HG03175 (cell line): ENCODE results near the gene ODF2.
"Not testable (repeated sequence)": the region's sequence is repeated elsewhere in the genome, so short reads cannot be mapped to it uniquely, and the experiment has no call there.

Experiments used
- ATAC-seq: cut with Tn5 transposase; IDR thresholded peaks from one replicate; pipeline ENCODE4 v1.9.1; 2021; ENCODE audit warnings: mild to moderate bottlenecking, moderate library complexity; ENCODE audit not compliant: unreplicated experiment

Gene ODF2

GRCh38 chr9:128423356-128423755, 32.5 kb upstream of the ODF2 start:
- not testable (repeated sequence) for ATAC-seq

GRCh38 chr9:128424268-128424780, 31.5 kb upstream of the ODF2 start:
- ATAC-seq: no peak

GRCh38 chr9:128428644-128429512, 26.9 kb upstream of the ODF2 start:
- no peak for ATAC-seq

GRCh38 chr9:128429513-128430086, 26.2 kb upstream of the ODF2 start:
- no peak for ATAC-seq

- ATAC-seq: no peak
Measured at GRCh38 chr9:128431207-128431606, 24.6 kb upstream of the ODF2 start.

- ATAC-seq: no peak
Measured at GRCh38 chr9:128434340-128434739, 21.5 kb upstream of the ODF2 start.

- ATAC-seq: no peak
Measured at GRCh38 chr9:128435611-128436010, 20.2 kb upstream of the ODF2 start.

- ATAC-seq: no peak
Measured at GRCh38 chr9:128438343-128439109, 17.3 kb upstream of the ODF2 start.

GRCh38 chr9:128439273-128439672, 16.5 kb upstream of the ODF2 start:
- ATAC-seq: no peak

GRCh38 chr9:128442150-128442549, 13.7 kb upstream of the ODF2 start:
- ATAC-seq: no peak

GRCh38 chr9:128446505-128446904, 9.3 kb upstream of the ODF2 start:
- ATAC-seq: not testable (repeated sequence)

- no peak for ATAC-seq
Measured at GRCh38 chr9:128448746-128449145, 7.1 kb upstream of the ODF2 start.

- ATAC-seq: no peak
Measured at GRCh38 chr9:128454991-128455390, 815 bp upstream of the ODF2 start.

- ATAC-seq: peak; percentile 57
Measured at GRCh38 chr9:128456613-128457061, 831 bp downstream of the ODF2 start.

- no peak for ATAC-seq
Measured at GRCh38 chr9:128457207-128457606, 1.4 kb downstream of the ODF2 start.

- ATAC-seq: no peak
Measured at GRCh38 chr9:128459011-128459410, 3.2 kb downstream of the ODF2 start.

GRCh38 chr9:128469070-128469469, 13.3 kb downstream of the ODF2 start:
- ATAC-seq: no peak

GRCh38 chr9:128470560-128470959, 14.8 kb downstream of the ODF2 start:
- ATAC-seq: no peak

GRCh38 chr9:128473104-128473503, 17.3 kb downstream of the ODF2 start:
- no peak for ATAC-seq

GRCh38 chr9:128475867-128476266, 20.1 kb downstream of the ODF2 start:
- no peak for ATAC-seq

- ATAC-seq: no peak
Measured at GRCh38 chr9:128479262-128479661, 23.5 kb downstream of the ODF2 start.
